Osteoblast (primary cell): ENCODE results near the gene ELOVL6. TPM values are rescaled to one million over a fixed set of nuclear protein-coding genes. Genes with fewer than 3 reads are reported as not detected.

ENCODE experiments used
- DNase-seq: peaks from one replicate; pipeline ENCODE4 v3.0.0; 2011; ENCODE audit warnings: low spot score, mixed read lengths; ENCODE audit not compliant: insufficient read length; ENCODE audit errors: missing footprints
- H2AFZ ChIP-seq: 2 replicates; pipeline ENCODE4 v1.6.0; 2011; ENCODE audit warnings: mild to moderate bottlenecking, low read length
- H3K27ac ChIP-seq: 2 replicates; pipeline ENCODE4 v1.5.1; 2011; ENCODE audit warnings: mild to moderate bottlenecking, low read depth, low read length, moderate library complexity
- H3K27me3 ChIP-seq: 2 replicates; pipeline ENCODE4 v1.6.0; 2012; ENCODE audit warnings: mild to moderate bottlenecking, control low read depth, inconsistent platforms, low read length, moderate library complexity; ENCODE audit not compliant: insufficient read depth
- H3K36me3 ChIP-seq: 2 replicates; pipeline ENCODE4 v1.5.1; 2011; ENCODE audit warnings: mild to moderate bottlenecking, low read length, control low read depth, moderate library complexity; ENCODE audit not compliant: insufficient read depth
- H3K4me1 ChIP-seq: 2 replicates; pipeline ENCODE4 v1.5.1; 2011; ENCODE audit warnings: mild to moderate bottlenecking, low read length, control low read depth, moderate library complexity; ENCODE audit not compliant: insufficient read depth
- H3K4me2 ChIP-seq: 2 replicates; pipeline ENCODE4 v1.6.0; 2011; ENCODE audit warnings: mild to moderate bottlenecking, low read length; ENCODE audit not compliant: insufficient read depth
- H3K4me3 ChIP-seq: fragments of 200-600 bp; sonication (generic); 3 replicates; pipeline ENCODE4 v1.5.1; 2012; ENCODE audit warnings: mild to moderate bottlenecking, low read length, inconsistent platforms; ENCODE audit not compliant: insufficient read depth
- H3K79me2 ChIP-seq: 2 replicates; pipeline ENCODE4 v1.6.0; 2012; ENCODE audit warnings: mild to moderate bottlenecking, low read length, control low read depth, inconsistent platforms; ENCODE audit not compliant: insufficient read depth
- H3K9me3 ChIP-seq: 2 replicates; pipeline ENCODE4 v1.5.1; 2011; ENCODE audit warnings: low read depth, low read length, control low read depth
- H4K20me1 ChIP-seq: 2 replicates; pipeline ENCODE4 v1.6.0; 2012; ENCODE audit warnings: mild to moderate bottlenecking, low read length, control low read depth; ENCODE audit not compliant: insufficient read depth
- CTCF ChIP-seq: IDR thresholded peaks from 2 replicates; pipeline ENCODE4 v1.5.1; 2011; ENCODE audit warnings: mild to moderate bottlenecking, low read depth, low read length, moderate library complexity; ENCODE audit errors: extremely low read depth
- total RNA-seq: library from RNA; depleted of rRNA; stranded (reverse); fragments of >200 nt; gene quantifications from 2 replicates; pipeline ENCODE4 v1.2.3, GENCODE V29; 2012

ELOVL6 gene
- total RNA-seq = 12.7 and 19.7 TPM in 2 replicates

- H3K36me3 ChIP-seq = peaks cover 2% of the 10 kb centered on the region
- TF ChIP-seq CTCF = no peak
- H2AFZ ChIP-seq = peak within 1 kb of the TSS; percentile 98
- peak; percentile 87 for DNase-seq
- H3K4me2 ChIP-seq = peak within 1 kb of the TSS; percentile 98
- peak within 1 kb of the TSS; percentile 72 for H3K27ac ChIP-seq
- no peaks in the 10 kb centered on the region for H4K20me1 ChIP-seq
- H3K4me1 ChIP-seq = peaks cover 13% of the 10 kb centered on the region
- H3K79me2 ChIP-seq = peaks cover 38% of the 10 kb centered on the region
- no peaks in the 10 kb centered on the region for H3K27me3 ChIP-seq
- no peaks in the 10 kb centered on the region for H3K9me3 ChIP-seq
- peak within 1 kb of the TSS; percentile 95 for H3K4me3 ChIP-seq
These were observed at the start of gene ELOVL6 for GRCh38 chr4:110198435-110199416. Gene ELOVL6 (minus strand): TSS chr4:110198615. CDS start chr4:110198335, 280 bp downstream.

- Histone ChIP-seq H3K4me2 (no peak overlapping the region), H3K27me3 (no peaks in the 10 kb centered on the region), H3K4me1 (peaks cover 7% of the 10 kb centered on the region), H3K79me2 (no peaks in the 10 kb centered on the region), H3K36me3 (no peaks in the 10 kb centered on the region), H3K4me3 (no peak overlapping the region), H3K27ac (no peak overlapping the region), H2AFZ (peak overlapping the region; percentile 34), H4K20me1 (no peaks in the 10 kb centered on the region), H3K9me3 (no peaks in the 10 kb centered on the region)
- no peak for TF ChIP-seq CTCF
- no peak for DNase-seq
These were observed 49.7 kb upstream of the ELOVL6 start for GRCh38 chr4:110248100-110248499.

GRCh38 chr4:110247591-110247990, 49.2 kb upstream of the ELOVL6 start:
- H3K4me3 ChIP-seq = no peak overlapping the region
- peaks cover 7% of the 10 kb centered on the region for H3K4me1 ChIP-seq

More at GRCh38 chr4:110247591-110247990, 49.2 kb upstream of the ELOVL6 start:
- no peaks in the 10 kb centered on the region for H3K79me2 ChIP-seq
- H2AFZ ChIP-seq = no peak overlapping the region
- H3K27ac ChIP-seq = no peak overlapping the region
- H3K4me2 ChIP-seq = no peak overlapping the region
- DNase-seq = no peak
- H3K27me3 ChIP-seq = no peaks in the 10 kb centered on the region
- no peaks in the 10 kb centered on the region for H4K20me1 ChIP-seq
- no peak for TF ChIP-seq CTCF
- no peaks in the 10 kb centered on the region for H3K9me3 ChIP-seq
- H3K36me3 ChIP-seq = no peaks in the 10 kb centered on the region
